HFFc6 (cell line): Measurements from ENCODE around the gene ZMIZ2. TPM values are rescaled to one million over a fixed set of nuclear protein-coding genes. Genes with fewer than 3 reads are reported as not detected.

Experiments used
- DNase-seq: peaks from one replicate; pipeline ENCODE4 v3.0.0-alpha.2; 2018
- H3K27ac Mint-ChIP-seq: 2 replicates; pipeline ENCODE4 v1.8.0; 2020; ENCODE audit warnings: mild to moderate bottlenecking, mixed read lengths
- H3K27me3 Mint-ChIP-seq: 2 replicates; pipeline ENCODE4 v1.8.0; 2021; ENCODE audit warnings: mild to moderate bottlenecking, moderate library complexity, mixed read lengths; ENCODE audit not compliant: insufficient read depth
- H3K36me3 Mint-ChIP-seq: 2 replicates; pipeline ENCODE4 v1.8.0; 2021; ENCODE audit warnings: low read depth, mixed read lengths
- H3K4me1 Mint-ChIP-seq: 2 replicates; pipeline ENCODE4 v1.8.0; 2020; ENCODE audit warnings: low read depth, mixed read lengths
- H3K4me3 Mint-ChIP-seq: 2 replicates; pipeline ENCODE4 v1.8.0; 2020; ENCODE audit warnings: mild to moderate bottlenecking, moderate library complexity, mixed read lengths
- H3K9me3 Mint-ChIP-seq: 2 replicates; pipeline ENCODE4 v1.8.0; 2020; ENCODE audit warnings: mild to moderate bottlenecking, mixed read lengths
- CTCF ChIP-seq: fragments of 200-600 bp; sonication (generic); IDR thresholded peaks from 2 replicates; pipeline ENCODE4 v1.5.0; 2021; ENCODE audit warnings: antibody characterized with exemption, mild to moderate bottlenecking
- total RNA-seq, 6 experiments: library from RNA; stranded (reverse); fragmentation: NEBNext Ultra II Directional; extraction: Animal tissue kit (Norgen Biotek cat#: 25700); gene quantifications; 2 replicates in 1 of 6; 3 replicates in 5 of 6; pipeline ENCODE4 v1.2.3, GENCODE V29; 2021

ZMIZ2 gene
- total RNA-seq, 6 experiments from 2014 or later, result 33.2 to 42.4 (median 36.6) TPM

- Mint-ChIP-seq H3K9me3 (no peaks in the 10 kb centered on the region), H3K4me1 (peaks cover 15% of the 10 kb centered on the region), H3K4me3 (no peak overlapping the region), H3K36me3 (peaks cover 13% of the 10 kb centered on the region; the same call in 1 of the 2 replicates), H3K27ac (no peak overlapping the region), H3K27me3 (peaks cover 4% of the 10 kb centered on the region; the same call in 1 of the 2 replicates)
- TF ChIP-seq CTCF, result no peak
- DNase-seq, result no peak
Measured at GRCh38 chr7:44711528-44711927, 37.1 kb upstream of the ZMIZ2 start.

DNA sequence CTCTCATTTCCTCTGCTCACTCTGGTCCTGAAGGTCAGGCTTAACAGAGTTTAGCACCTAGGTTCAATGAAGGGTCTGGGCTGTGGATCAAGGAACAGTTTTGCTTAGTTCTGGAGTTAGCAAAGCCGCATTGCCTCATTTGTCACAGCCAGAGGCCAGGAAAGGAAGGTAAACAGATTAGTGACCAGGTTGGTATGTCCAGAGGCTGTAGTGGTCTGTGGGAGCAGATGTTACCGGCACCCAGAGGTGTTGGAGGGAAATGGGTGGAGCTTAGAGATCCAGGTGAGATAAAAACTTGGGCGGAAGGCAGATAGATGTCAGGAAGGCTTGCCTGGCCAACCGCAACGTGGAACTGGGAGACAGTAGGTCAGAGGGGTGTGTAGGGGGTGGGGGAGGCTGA, 36.6 kb upstream of the ZMIZ2 start:
- no peak for TF ChIP-seq CTCF
- no peak for DNase-seq
- no peak overlapping the region for H3K27ac Mint-ChIP-seq
- H3K4me3 Mint-ChIP-seq, result no peak overlapping the region
- peaks cover 13% of the 10 kb centered on the region; the same call in 1 of the 2 replicates for H3K36me3 Mint-ChIP-seq
- peaks cover 4% of the 10 kb centered on the region; the same call in 1 of the 2 replicates for H3K27me3 Mint-ChIP-seq
- peaks cover 15% of the 10 kb centered on the region for H3K4me1 Mint-ChIP-seq
- no peaks in the 10 kb centered on the region for H3K9me3 Mint-ChIP-seq

DNA sequence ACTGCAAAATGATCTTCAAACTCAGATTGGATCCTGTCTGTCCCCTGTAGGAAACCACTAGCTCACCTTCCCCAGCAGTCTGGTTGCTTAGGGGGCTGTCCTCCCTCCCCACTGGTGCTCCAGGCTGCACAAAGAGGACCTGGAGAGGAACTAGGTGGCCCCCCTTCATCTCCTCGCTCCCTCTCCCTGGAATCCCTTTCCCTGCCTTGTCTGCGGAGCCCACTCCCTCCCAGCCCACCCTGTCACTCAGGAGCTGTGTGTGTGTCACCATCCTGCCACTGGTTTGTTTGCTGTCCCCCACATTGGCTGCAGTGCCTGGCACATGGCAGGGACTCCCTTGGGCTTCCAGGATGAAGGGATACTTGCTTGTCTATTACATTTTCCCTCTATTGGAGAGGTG, 35.5 kb upstream of the ZMIZ2 start:
- peaks cover 4% of the 10 kb centered on the region; the same call in 1 of the 2 replicates for H3K27me3 Mint-ChIP-seq
- 0 out of 2 replicates have a peak, but pooled peaks cover 6% of the 10 kb centered on the region for H3K36me3 Mint-ChIP-seq
- peaks cover 20% of the 10 kb centered on the region for H3K4me1 Mint-ChIP-seq
- no peak for DNase-seq
- H3K9me3 Mint-ChIP-seq, result no peaks in the 10 kb centered on the region
- no peak for TF ChIP-seq CTCF
- H3K4me3 Mint-ChIP-seq, result no peak overlapping the region
- H3K27ac Mint-ChIP-seq, result no peak overlapping the region

DNA sequence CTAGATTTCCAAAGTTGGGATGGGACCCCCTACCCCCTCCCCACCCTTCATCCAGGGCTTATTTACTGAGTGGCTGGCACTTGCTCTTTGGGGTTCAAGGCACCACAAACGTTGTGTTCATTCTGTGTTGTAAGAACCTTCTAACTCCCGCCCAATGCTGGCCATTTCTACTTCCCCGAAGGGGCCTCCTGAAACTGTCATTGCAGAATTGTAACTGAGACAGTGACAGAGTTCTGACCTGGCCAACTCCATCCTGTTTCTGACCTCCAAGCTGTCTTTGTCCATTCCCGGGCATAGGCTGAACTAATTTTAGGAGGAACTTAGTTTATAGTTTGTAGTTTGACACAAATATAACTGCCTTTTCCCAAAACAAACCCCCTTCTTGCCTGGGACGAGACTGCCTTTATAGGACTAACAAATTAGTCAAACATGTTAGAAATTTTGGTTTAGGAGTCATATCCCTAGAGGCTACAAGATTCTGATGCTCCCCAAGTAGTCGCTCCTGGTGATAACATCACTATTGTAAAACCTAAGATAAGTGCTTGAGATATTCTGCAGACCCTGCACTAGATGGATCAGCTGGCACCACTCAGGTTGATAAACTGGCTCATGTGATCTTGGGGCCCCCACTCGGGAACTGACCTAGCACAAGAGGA, 34.8 kb upstream of the ZMIZ2 start:
- H3K27ac Mint-ChIP-seq, result no peak overlapping the region

DNA sequence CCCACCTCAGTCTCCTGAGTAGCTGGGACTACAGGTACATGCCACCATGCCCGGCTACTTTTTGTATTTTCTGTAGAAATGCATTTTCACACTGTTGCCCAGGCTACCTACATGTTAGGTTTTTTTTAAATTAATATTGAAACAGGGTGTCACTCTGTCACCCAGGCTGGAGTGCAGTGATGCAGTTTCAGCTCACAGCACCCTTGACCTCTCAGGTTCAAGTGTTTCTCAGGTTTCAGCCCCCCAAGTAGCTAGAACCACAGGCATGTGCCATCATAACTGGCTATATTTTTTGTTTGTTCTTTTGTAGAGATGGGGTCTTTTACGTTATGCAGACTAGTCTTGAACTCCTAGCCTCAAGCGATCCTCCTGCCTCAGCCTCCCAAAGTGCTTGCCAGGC, 32.4 kb upstream of the ZMIZ2 start:
- no peak for TF ChIP-seq CTCF
- Mint-ChIP-seq H3K4me3 (no peak overlapping the region), H3K9me3 (no peaks in the 10 kb centered on the region), H3K27ac (no peak overlapping the region), H3K36me3 (no peaks in the 10 kb centered on the region), H3K27me3 (peaks cover 4% of the 10 kb centered on the region; the same call in 1 of the 2 replicates), H3K4me1 (peaks cover 20% of the 10 kb centered on the region)
- no peak for DNase-seq

More for the DNA sequence above, 34.8 kb upstream of the ZMIZ2 start:
- no peak overlapping the region for H3K4me3 Mint-ChIP-seq
- peaks cover 4% of the 10 kb centered on the region; the same call in 1 of the 2 replicates for H3K27me3 Mint-ChIP-seq
- peaks cover 20% of the 10 kb centered on the region for H3K4me1 Mint-ChIP-seq
- peak; percentile 9 for DNase-seq
- no peak for TF ChIP-seq CTCF
- H3K36me3 Mint-ChIP-seq, result 0 out of 2 replicates have a peak, but pooled peaks cover 6% of the 10 kb centered on the region
- no peaks in the 10 kb centered on the region for H3K9me3 Mint-ChIP-seq
